ENCODE results near the gene EPHA3. TPM values are rescaled to one million over a fixed set of nuclear protein-coding genes. Genes with fewer than 3 reads are reported as not detected.

The EPHA3 gene
- total RNA-seq, 3 donors from 2014 or later (not counting 1 experiment from before 2014, with no cell fraction given), result not detected

DNA sequence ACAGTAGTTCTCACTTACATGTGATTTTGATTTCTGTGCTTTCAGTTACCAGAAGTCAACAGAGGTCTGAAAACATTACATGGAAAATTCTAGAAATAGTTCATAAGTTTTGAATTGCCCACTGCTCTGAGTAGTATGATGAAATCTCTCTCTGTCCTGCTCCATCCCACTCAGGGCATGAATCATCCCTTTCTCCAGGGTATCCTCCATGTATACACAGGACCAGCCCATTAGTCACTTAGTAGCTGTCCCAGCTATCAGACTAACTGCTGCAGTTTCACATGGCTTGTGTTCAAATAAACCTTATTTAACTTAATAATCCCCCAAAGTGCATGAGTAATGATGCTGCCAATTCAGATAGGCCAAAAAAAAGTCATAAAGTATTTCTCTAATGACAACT, 38.6 kb downstream of the EPHA3 start:
- no peaks in the 10 kb centered on the region for H3K36me3 ChIP-seq (ENCODE audit: control insufficient read depth, insufficient read depth, low read length)
- Mint-ChIP-seq H3K9me3 (peaks cover 10 to 15% of the 10 kb centered on the region in 2 donors), H3K27me3 (ENCODE audit: low read depth in 2 of 2) (no peaks in the 10 kb centered on the region), H3K4me3 (no peak overlapping the region), H3K36me3 (no peaks in the 10 kb centered on the region), H3K27ac (no peak overlapping the region), H3K4me1 (no peaks in the 10 kb centered on the region)
- H3K4me3 ChIP-seq (ENCODE audit: low read length), result no peak overlapping the region
- DNase-seq (no peak), ATAC-seq (no peak)
- intact Hi-C loops (cut with micrococcal nuclease), result no loop called here
- no peaks in the 10 kb centered on the region for H3K9me3 ChIP-seq (ENCODE audit: control insufficient read depth, insufficient read depth, low read length)
- TF ChIP-seq, protein P1, sequence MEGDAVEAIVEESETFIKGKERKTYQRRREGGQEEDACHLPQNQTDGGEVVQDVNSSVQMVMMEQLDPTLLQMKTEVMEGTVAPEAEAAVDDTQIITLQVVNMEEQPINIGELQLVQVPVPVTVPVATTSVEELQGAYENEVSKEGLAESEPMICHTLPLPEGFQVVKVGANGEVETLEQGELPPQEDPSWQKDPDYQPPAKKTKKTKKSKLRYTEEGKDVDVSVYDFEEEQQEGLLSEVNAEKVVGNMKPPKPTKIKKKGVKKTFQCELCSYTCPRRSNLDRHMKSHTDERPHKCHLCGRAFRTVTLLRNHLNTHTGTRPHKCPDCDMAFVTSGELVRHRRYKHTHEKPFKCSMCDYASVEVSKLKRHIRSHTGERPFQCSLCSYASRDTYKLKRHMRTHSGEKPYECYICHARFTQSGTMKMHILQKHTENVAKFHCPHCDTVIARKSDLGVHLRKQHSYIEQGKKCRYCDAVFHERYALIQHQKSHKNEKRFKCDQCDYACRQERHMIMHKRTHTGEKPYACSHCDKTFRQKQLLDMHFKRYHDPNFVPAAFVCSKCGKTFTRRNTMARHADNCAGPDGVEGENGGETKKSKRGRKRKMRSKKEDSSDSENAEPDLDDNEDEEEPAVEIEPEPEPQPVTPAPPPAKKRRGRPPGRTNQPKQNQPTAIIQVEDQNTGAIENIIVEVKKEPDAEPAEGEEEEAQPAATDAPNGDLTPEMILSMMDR (IDR thresholded peaks at IDR 0.05), result no peak
- H3K27ac ChIP-seq (ENCODE audit: low read length), result no peak overlapping the region
- no peaks in the 10 kb centered on the region for H3K27me3 ChIP-seq (ENCODE audit: control insufficient read depth, insufficient read depth, low read length)
- no peaks in the 10 kb centered on the region for H3K4me1 ChIP-seq (ENCODE audit: control insufficient read depth, insufficient read depth, low read length)

DNA sequence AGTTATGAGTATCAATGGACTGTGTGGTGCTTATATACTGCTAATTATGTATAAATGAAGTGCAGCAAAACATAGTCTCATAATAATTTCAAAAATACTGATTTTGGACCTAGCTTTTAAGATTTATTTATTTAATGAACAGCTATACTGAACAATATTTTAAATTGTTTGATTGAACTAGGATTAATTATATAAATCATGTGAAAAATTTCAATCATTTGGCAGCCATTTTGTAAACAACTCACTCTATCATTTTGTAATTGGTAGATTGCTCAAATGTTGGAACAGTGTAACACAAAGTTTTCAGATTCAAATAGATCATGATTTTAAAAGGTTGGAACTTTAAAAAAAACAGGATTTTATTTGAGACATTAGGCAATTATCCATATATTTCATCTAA, 47.0 kb downstream of the EPHA3 start:
- peaks cover 11 to 14% of the 10 kb centered on the region in 2 donors for H3K9me3 Mint-ChIP-seq
- H3K4me3 Mint-ChIP-seq, result no peak overlapping the region
- no peak overlapping the region for H3K27ac Mint-ChIP-seq
- no peaks in the 10 kb centered on the region for H3K36me3 ChIP-seq (ENCODE audit: control insufficient read depth, insufficient read depth, low read length)
- no peaks in the 10 kb centered on the region for H3K27me3 Mint-ChIP-seq (ENCODE audit: low read depth in 2 of 2)
- no peak for ATAC-seq
- TF ChIP-seq, protein P1 (IDR thresholded peaks at IDR 0.05), result no peak
- no peak overlapping the region for H3K4me3 ChIP-seq (ENCODE audit: low read length)
- DNase-seq, result no peak
- H3K27me3 ChIP-seq (ENCODE audit: control insufficient read depth, insufficient read depth, low read length), result no peaks in the 10 kb centered on the region
- no peak overlapping the region for H3K27ac ChIP-seq (ENCODE audit: low read length)
- intact Hi-C loops (cut with micrococcal nuclease), result no loop called here
- no peaks in the 10 kb centered on the region for H3K4me1 ChIP-seq (ENCODE audit: control insufficient read depth, insufficient read depth, low read length)
- H3K36me3 Mint-ChIP-seq, result no peaks in the 10 kb centered on the region
- peaks cover 2% of the 10 kb centered on the region for H3K9me3 ChIP-seq (ENCODE audit: control insufficient read depth, insufficient read depth, low read length)
- H3K4me1 Mint-ChIP-seq, result no peaks in the 10 kb centered on the region

DNA sequence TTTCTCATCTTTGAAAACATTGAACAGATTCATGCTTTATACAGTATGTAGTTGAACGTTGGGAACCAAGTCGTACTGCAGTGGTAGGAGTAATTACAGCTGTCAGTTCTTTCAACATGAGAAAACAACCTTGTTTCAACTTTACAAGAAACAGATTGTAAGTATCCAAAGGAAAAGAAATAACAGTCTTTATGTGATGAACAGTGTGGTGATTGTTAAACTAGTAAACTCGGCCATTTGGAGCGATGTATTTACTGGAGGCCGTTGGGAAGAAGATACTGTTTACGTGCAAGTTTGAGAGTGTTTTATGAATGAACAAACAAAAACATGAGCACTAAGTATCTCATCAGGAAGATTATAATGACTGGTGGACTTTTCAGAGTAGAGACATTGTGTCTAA, 48.4 kb downstream of the EPHA3 start:
- Mint-ChIP-seq H3K36me3 (no peaks in the 10 kb centered on the region), H3K27ac (no peak overlapping the region), H3K27me3 (ENCODE audit: low read depth in 2 of 2) (no peaks in the 10 kb centered on the region), H3K4me3 (no peak overlapping the region), H3K4me1 (no peaks in the 10 kb centered on the region), H3K9me3 (peaks cover 11 to 14% of the 10 kb centered on the region in 2 donors)
- no peak for DNase-seq
- intact Hi-C loops (cut with micrococcal nuclease), result no loop called here
- peaks cover 2% of the 10 kb centered on the region for H3K9me3 ChIP-seq (ENCODE audit: control insufficient read depth, insufficient read depth, low read length)
- TF ChIP-seq, protein P1 (IDR thresholded peaks at IDR 0.05), result no peak
- no peaks in the 10 kb centered on the region for H3K36me3 ChIP-seq (ENCODE audit: control insufficient read depth, insufficient read depth, low read length)
- H3K27me3 ChIP-seq (ENCODE audit: control insufficient read depth, insufficient read depth, low read length), result no peaks in the 10 kb centered on the region
- no peak overlapping the region for H3K27ac ChIP-seq (ENCODE audit: low read length)
- 90% methylated on average over 4 of the region's 6 CpGs for WGBS (ENCODE audit: insufficient coverage)
- ATAC-seq, result no peak
- no peak overlapping the region for H3K4me3 ChIP-seq (ENCODE audit: low read length)
- H3K4me1 ChIP-seq (ENCODE audit: control insufficient read depth, insufficient read depth, low read length), result no peaks in the 10 kb centered on the region

DNA sequence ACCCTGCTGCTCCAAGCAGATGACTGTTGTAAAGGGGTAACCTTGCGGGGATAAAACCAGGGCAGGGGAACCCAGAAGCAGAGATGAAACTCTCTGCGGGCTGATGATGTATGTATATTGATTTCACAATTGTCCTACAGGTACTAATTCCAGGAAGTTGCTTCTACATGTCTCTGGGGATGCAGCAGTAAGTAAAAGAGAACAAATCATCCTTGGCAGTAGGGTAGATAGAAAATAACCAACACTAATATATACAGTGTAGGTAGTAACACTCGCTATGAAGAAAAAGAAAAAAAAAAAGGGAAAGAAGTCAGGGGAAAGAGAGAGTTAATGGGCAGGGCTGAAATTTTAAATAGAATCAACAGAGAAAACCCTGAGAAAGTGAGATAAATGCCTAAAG, 50.2 kb downstream of the EPHA3 start:
- no peaks in the 10 kb centered on the region for H3K27me3 Mint-ChIP-seq (ENCODE audit: low read depth in 2 of 2)
- no peaks in the 10 kb centered on the region for H3K9me3 ChIP-seq (ENCODE audit: control insufficient read depth, insufficient read depth, low read length)
- TF ChIP-seq, protein P1 (IDR thresholded peaks at IDR 0.05), result no peak
- H3K27ac ChIP-seq (ENCODE audit: low read length), result no peak overlapping the region
- H3K27me3 ChIP-seq (ENCODE audit: control insufficient read depth, insufficient read depth, low read length), result no peaks in the 10 kb centered on the region
- no peaks in the 10 kb centered on the region for H3K36me3 ChIP-seq (ENCODE audit: control insufficient read depth, insufficient read depth, low read length)
- ATAC-seq (no peak), DNase-seq (no peak)
- H3K4me1 ChIP-seq (ENCODE audit: control insufficient read depth, insufficient read depth, low read length), result no peaks in the 10 kb centered on the region
- 89% methylated on average over 2 of the region's 3 CpGs for WGBS (ENCODE audit: insufficient coverage)
- no peak overlapping the region for H3K4me3 ChIP-seq (ENCODE audit: low read length)
- H3K27ac Mint-ChIP-seq, result no peak overlapping the region
- intact Hi-C loops (cut with micrococcal nuclease), result no loop called here
- no peaks in the 10 kb centered on the region for H3K36me3 Mint-ChIP-seq
- H3K4me1 Mint-ChIP-seq, result no peaks in the 10 kb centered on the region
- H3K4me3 Mint-ChIP-seq, result no peak overlapping the region
- H3K9me3 Mint-ChIP-seq, result peaks cover 12 to 15% of the 10 kb centered on the region in 2 donors
